GM18499 (cell line): ENCODE results near the gene C1orf146.
"Not testable (repeated sequence)": the region's sequence is repeated elsewhere in the genome, so short reads cannot be mapped to it uniquely, and the experiment has no call there.

Source experiments
- ATAC-seq: cut with Tn5 transposase; IDR thresholded peaks from one replicate; pipeline ENCODE4 v1.9.1; 2021; ENCODE audit warnings: moderate number of reproducible peaks; ENCODE audit not compliant: insufficient read depth, unreplicated experiment

The C1orf146 gene, protein sequence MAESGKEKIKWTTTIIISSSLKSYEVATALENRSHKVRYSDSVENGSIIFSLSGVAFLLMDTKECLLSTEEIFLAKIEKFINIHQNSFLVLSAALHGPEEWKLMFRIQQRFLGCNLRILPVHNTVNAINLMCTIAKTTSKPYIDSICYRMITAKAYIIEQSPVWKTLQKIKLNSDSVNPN

GRCh38 chr1:92217721-92218120 lies at the start of gene C1orf146:
TSS of gene C1orf146 (plus strand) at chr1:92217915. CDS start at chr1:92231421, 13,506 bp downstream.
- ATAC-seq = no peak

- ATAC-seq = no peak
Measured at GRCh38 chr1:92168657-92169056, 49.1 kb upstream of the C1orf146 start.

GRCh38 chr1:92169214-92170005 lies 48.3 kb upstream of the C1orf146 start:
- ATAC-seq = no peak

DNA sequence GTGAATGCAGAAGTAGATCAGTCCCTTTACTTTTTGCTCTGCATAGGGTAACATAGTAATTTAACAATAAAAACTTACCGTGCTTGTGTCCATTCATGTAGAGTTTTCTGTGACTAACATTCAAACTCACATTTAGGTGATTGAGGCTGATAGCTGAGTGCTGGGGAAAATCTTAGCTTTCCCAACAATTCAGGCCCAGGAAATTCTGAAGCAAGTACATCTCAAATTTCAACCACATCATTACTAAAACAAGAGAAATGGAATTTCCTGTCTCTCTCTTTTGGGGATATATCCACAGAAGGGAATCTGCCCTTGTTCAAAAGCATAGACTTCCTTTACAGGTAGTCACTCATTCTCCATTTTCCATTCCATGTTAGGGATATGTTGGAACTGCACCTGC lies 33.1 kb upstream of the C1orf146 start:
- no peak for ATAC-seq

GRCh38 chr1:92186081-92186480 lies 31.6 kb upstream of the C1orf146 start:
- no peak for ATAC-seq

DNA sequence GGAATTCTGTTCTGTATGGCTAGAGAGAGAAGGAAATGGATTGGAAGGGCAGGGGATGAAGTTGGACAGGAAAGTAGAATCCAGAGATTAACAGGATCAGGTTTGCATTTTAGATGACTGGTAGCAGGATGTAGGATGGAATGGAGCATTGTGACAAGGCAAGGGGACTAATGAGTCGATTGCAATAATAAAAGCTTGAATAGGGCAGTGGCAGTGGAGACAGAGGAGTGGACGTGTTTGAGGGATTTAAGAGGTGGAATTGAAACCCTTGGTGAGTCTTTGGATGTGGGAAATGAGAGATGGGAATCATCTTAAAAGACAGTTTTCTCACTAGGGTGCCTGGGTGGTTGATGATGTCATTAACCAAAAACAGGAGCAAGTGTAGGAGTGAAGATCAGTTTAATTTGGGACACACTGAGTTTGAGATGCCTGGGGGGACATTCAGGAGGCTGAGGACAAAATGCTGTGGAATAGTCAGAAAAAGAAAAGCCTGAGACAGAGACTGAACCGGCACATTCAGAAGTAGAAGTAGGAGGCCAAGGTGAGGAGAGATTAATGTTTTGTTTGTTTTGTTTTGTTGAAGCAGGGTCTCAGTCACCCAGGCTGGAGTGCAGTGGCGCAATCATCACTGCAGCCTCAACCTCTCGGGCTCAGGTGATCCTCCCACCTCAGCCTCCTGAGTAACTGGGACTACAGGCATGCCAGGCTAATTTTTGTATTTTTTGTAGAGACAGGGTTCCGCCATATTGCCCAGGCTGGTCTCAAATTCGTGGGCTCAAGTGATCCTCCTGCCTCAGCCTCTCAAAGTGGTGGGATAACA lies 29.1 kb upstream of the C1orf146 start:
- no peak for ATAC-seq

GRCh38 chr1:92191726-92192125 lies 26.0 kb upstream of the C1orf146 start:
- ATAC-seq = no peak

- no peak for ATAC-seq
Measured at GRCh38 chr1:92192246-92192645, 25.5 kb upstream of the C1orf146 start.

GRCh38 chr1:92194511-92194910 lies 23.2 kb upstream of the C1orf146 start:
- no peak for ATAC-seq

- no peak for ATAC-seq
Measured at GRCh38 chr1:92201973-92202372, 15.7 kb upstream of the C1orf146 start.

GRCh38 chr1:92203105-92203504 lies 14.6 kb upstream of the C1orf146 start:
- no peak for ATAC-seq

DNA sequence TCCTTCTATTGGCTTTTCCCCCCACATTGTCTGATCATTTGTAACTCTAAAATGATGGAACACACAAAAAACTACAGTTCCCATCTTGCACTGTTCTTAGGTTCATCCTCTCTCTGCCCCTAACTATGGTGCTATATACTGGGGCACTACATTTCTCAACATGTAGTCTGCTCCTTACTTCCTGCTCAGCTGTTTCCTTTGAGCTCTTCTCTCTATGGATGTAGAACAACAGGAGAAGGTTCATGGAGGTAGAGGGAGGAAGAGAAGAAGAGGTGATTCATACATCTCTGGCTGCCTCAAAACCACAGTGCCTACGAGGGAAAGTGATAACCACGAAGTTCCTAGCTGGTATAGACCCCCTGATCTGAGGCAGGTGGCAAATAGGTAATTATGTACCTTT lies 7.0 kb upstream of the C1orf146 start:
- no peak for ATAC-seq

- ATAC-seq = no peak
Measured at GRCh38 chr1:92211166-92211565, 6.5 kb upstream of the C1orf146 start.

GRCh38 chr1:92218559-92218958 lies 844 bp downstream of the C1orf146 start:
- no peak for ATAC-seq

DNA sequence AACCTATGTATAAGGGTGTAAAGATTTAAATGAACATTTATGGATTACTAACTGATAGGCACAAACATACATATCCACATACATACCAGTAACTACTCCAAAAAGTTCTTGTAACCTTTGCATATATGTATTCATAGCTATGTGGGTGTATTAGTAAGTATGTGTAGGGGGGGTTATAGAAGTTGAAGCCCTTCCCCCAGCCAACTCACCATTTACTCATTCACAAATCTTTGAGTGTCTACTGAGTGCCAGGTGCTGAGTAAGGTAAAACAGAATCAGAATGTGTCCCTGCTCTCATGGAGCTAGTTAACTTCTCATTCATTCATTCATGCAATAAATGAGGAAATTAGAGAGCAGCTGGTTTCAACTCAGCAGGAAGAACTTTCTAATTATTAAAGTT lies 1.3 kb downstream of the C1orf146 start:
- no peak for ATAC-seq

DNA sequence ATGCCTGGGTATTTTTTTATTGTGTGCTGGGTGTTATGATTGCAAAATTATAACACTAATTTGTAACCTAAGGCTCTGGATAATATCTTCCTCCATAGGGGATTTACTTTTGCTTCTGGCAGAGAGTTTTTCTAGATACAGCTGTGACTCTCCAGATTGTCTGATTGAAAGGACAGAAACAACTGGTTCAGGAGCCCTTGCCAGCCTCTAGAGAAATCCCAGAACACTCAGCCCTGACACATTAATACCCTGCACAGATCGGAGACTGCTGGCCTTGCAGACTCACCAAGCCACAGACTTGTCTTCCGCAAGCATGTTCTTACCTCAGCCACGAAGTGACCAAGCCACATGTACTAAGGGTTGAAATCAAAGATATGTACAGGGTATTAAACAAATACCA lies 10.7 kb downstream of the C1orf146 start:
- ATAC-seq = no peak

DNA sequence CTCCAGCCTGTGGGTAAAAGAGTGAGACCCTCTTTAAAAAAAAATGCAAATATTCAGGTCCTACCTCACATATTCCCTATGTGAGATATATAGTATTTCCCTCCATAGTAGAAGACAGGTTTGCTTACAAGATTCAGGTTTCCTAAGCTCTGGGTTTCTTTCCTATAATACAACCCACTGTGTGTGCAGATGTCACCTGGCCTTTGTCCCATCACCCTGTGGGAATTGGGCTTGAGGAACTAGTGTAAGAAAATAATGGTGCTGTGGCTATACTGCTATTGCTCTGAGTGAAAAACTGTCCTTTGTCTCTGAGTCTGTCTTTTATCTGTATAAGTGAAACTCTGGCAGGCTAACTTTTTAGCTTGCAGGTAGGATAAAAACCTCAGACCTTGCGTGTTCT lies 13.0 kb downstream of the C1orf146 start:
- no peak for ATAC-seq

DNA sequence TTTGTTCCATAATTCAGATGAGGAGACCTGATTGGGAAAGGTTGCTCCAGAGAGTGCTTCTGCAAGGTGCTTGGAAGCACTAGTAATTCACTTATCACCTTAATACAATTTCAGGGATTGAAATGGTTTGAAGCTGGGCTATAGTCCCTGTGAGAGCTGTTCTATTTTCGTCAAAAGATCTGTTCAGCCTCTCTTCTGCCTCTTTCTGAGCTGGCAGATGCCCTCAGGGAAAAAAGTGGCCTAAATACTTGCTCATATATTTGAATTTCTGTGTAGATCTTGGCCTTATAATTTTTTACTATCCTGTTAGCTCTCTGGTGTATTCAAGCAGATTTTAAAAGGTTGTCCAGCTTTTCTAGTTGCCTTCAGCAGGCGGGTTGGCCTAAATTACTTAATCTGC lies 22.3 kb downstream of the C1orf146 start:
- ATAC-seq = no peak

DNA sequence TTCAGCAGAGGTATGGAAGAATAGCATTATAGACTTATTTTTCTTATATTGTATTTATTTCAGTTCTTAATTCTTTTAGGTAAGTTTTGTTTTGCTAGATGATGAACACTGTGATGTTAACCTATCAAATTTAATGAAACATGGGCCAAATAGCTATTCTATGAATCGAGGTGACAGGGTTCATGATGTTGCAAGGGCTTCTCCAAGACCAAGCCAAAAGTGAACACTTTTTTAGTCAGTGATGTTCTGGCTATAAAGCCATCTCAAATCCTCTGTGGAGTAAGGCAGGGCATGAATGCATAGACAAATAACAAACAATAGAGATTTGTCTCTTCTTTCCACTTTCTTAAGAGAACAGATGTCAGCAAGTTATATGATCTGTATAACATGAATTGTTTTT lies 26.7 kb downstream of the C1orf146 start:
- ATAC-seq = no peak

DNA sequence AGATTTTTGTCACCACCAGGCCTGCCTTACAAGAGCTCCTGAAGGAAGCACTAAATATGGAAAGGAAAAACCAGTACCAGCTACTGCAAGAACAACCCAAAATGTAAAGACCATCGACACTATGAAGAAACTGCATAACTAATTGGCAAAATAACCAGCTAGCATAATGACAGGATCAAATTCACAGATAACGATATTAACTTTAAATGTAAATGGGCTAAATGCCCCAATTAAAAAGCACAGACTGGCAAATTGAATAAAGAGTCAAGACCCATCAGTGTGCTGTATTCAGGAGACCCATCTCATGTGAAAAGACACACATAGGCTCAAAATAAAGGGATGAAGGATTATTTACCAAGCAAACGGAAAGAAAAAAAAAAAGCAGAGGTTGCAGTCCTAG lies 37.0 kb downstream of the C1orf146 start:
- not testable (repeated sequence) for ATAC-seq

DNA sequence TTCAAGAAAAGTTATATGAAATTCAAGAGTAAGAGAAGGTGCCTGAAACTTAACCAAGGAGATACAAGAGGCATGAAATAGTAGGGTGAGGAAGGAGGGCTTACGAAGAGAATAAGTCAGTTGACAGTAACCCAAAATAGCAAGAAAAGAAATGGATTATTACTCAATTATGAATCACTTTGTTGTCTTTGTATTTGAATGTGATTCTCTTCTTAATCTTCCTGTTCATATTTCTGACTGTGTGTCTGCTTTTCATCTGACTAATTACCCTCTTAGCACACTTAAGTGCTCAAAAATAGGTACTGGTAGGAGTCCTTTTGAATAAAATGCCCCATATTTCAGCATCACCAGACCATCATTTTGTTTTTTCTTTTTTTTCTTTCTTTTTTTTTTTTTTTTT lies 41.6 kb downstream of the C1orf146 start:
- ATAC-seq = no peak
